Esophagus squamous epithelium (tissue), 5 donors: ENCODE data around the gene ZNF385B. TPM values are rescaled to one million over a fixed set of nuclear protein-coding genes. Genes with fewer than 3 reads are reported as not detected.

Experiments used
- DNase-seq: peaks from one replicate; lab custom pipeline; 2025; lab: John Stamatoyannopoulos, UW
- H3K27ac ChIP-seq, 4 donors: fragments of 200-600 bp; sonication (generic); one replicate each; pipeline ENCODE4 v1.5.1; 2016 to 2019; ENCODE audit warnings: mild to moderate bottlenecking in 1 of 4
- H3K27me3 ChIP-seq, 4 donors: fragments of 200-600 bp; sonication (generic); 1 replicate in 3 of 4; 2 replicates in 1 of 4; pipeline versions ENCODE4 v1.5.1 to v1.6.0; 2017 to 2021; ENCODE audit warnings: antibody characterized with exemption in 1 of 4
- H3K36me3 ChIP-seq, 3 donors: fragments of 200-600 bp; sonication (generic); one replicate each; pipeline ENCODE4 v1.5.1; 2016 to 2019
- H3K4me1 ChIP-seq, 3 donors: fragments of 200-600 bp; sonication (generic); one replicate each; pipeline ENCODE4 v1.5.1; 2017 to 2019
- H3K4me3 ChIP-seq, 4 donors: fragments of 200-600 bp; sonication (generic); 1 replicate in 3 of 4; 2 replicates in 1 of 4; pipeline ENCODE4 v1.5.1; 2016 to 2019; ENCODE audit warnings: mild to moderate bottlenecking in 2 of 4, moderate library complexity in 1 of 4
- H3K9me3 ChIP-seq, 3 donors: fragments of 200-600 bp; sonication (generic); one replicate each; pipeline ENCODE4 v1.5.1; 2016 to 2019
- CTCF ChIP-seq, 6 experiments: fragments of 450-650 bp in 4 of 6; fragments of 200-600 bp in 2 of 6; sonication (generic) in 2 of 6; IDR thresholded peaks; one replicate each; pipeline ENCODE4 v1.5.1; 2016 to 2019; ENCODE audit warnings: antibody characterized with exemption in 6 of 6, mild to moderate bottlenecking in 4 of 6, moderate library complexity in 4 of 6
- POLR2A ChIP-seq, 4 donors: fragments of 450-650 bp; IDR thresholded peaks; one replicate each; pipeline ENCODE4 v1.6.1; 2017; ENCODE audit warnings: antibody characterized with exemption in 4 of 4, mild to moderate bottlenecking in 4 of 4, moderate library complexity in 3 of 4
- WGBS, 2 donors: methylation state at CpG; one replicate each; pipeline ENCODE4 v1.1.5; 2018; 5-methylcytosine and 5-hydroxymethylcytosine counted together
- intact Hi-C: fragments of 100-400 bp; cut with DNase I; formaldehyde crosslinking; loops from one replicate; pipeline ENCODE4 v1.15.0; 2022
- total RNA-seq, 4 donors: library from RNA; depleted of rRNA; stranded (reverse); fragments of >200 nt; gene quantifications; one replicate each; pipeline ENCODE4 v1.1.0, GENCODE V29; 2016
- donor health status: DM: yes; HTN: yes; CAD: no.

The ZNF385B gene
- total RNA-seq, 4 donors from 2014 or later: 0.44 to 3.1 (median 0.44) TPM; not detected in 1

GRCh38 chr2:179694963-179695362 lies 166.4 kb downstream of the ZNF385B start:
- Histone ChIP-seq H3K27me3 (no peaks in the 10 kb centered on the region), H3K27ac (no peak overlapping the region), H3K9me3 (no peaks in the 10 kb centered on the region), H3K36me3 (no peaks in the 10 kb centered on the region), H3K4me3 (no peak overlapping the region), H3K4me1 (no peaks in the 10 kb centered on the region)
- no peak for TF ChIP-seq CTCF (IDR thresholded peaks at IDR 0.05)
- TF ChIP-seq POLR2A (IDR thresholded peaks at IDR 0.05): no peak
- DNase-seq: no peak
- intact Hi-C loops: no loop called here
- whole genome bisulfite sequencing, 2 donors: 47 to 48% methylated on average over 1 of the region's 1 CpG

- H3K4me1 ChIP-seq: no peaks in the 10 kb centered on the region
- intact Hi-C loops: no loop called here
- TF ChIP-seq POLR2A (IDR thresholded peaks at IDR 0.05) (no peak), CTCF (IDR thresholded peaks at IDR 0.05) (no peak)
- no peak overlapping the region for H3K4me3 ChIP-seq
- H3K27ac ChIP-seq: no peak overlapping the region
- no peaks in the 10 kb centered on the region for H3K9me3 ChIP-seq
- H3K36me3 ChIP-seq: no peaks in the 10 kb centered on the region
- no peak for DNase-seq
- 40 to 82% methylated on average over 1 of the region's 1 CpG for WGBS, 2 donors
- H3K27me3 ChIP-seq: no peaks in the 10 kb centered on the region
Observed at GRCh38 chr2:179692610-179693009, 168.8 kb downstream of the ZNF385B start.

- WGBS, 2 donors: 59 to 61% methylated on average over 1 of the region's 1 CpG
- no peaks in the 10 kb centered on the region for H3K9me3 ChIP-seq
- H3K36me3 ChIP-seq: no peaks in the 10 kb centered on the region
- intact Hi-C loops: no loop called here
- TF ChIP-seq CTCF (IDR thresholded peaks at IDR 0.05) (no peak), POLR2A (IDR thresholded peaks at IDR 0.05) (no peak)
- H3K4me3 ChIP-seq: no peak overlapping the region
- H3K27me3 ChIP-seq: no peaks in the 10 kb centered on the region
- no peak for DNase-seq
- no peaks in the 10 kb centered on the region for H3K4me1 ChIP-seq
- H3K27ac ChIP-seq: no peak overlapping the region
Observed at GRCh38 chr2:179692043-179692442, 169.4 kb downstream of the ZNF385B start.

- intact Hi-C loops: no loop called here
- no peaks in the 10 kb centered on the region for H3K4me1 ChIP-seq
- no peak overlapping the region for H3K4me3 ChIP-seq
- DNase-seq: no peak
- TF ChIP-seq CTCF (IDR thresholded peaks at IDR 0.05) (no peak), POLR2A (IDR thresholded peaks at IDR 0.05) (no peak)
- H3K9me3 ChIP-seq: no peaks in the 10 kb centered on the region
- 49 to 61% methylated on average over 3 of the region's 3 CpGs for WGBS, 2 donors
- no peaks in the 10 kb centered on the region for H3K36me3 ChIP-seq
- no peaks in the 10 kb centered on the region for H3K27me3 ChIP-seq
- H3K27ac ChIP-seq: no peak overlapping the region
Observed at GRCh38 chr2:179691235-179691634, 170.2 kb downstream of the ZNF385B start.

- no peak for DNase-seq
- no peak overlapping the region for H3K4me3 ChIP-seq
- H3K27ac ChIP-seq: no peak overlapping the region
- no peaks in the 10 kb centered on the region for H3K4me1 ChIP-seq
- no peaks in the 10 kb centered on the region for H3K27me3 ChIP-seq
- H3K36me3 ChIP-seq: no peaks in the 10 kb centered on the region
- 27 to 43% methylated on average over 2 of the region's 2 CpGs for WGBS, 2 donors
- no peaks in the 10 kb centered on the region for H3K9me3 ChIP-seq
- TF ChIP-seq CTCF (IDR thresholded peaks at IDR 0.05): no peak
- TF ChIP-seq POLR2A (IDR thresholded peaks at IDR 0.05): no peak
- intact Hi-C loops: no loop called here
Observed at GRCh38 chr2:179686718-179687342, 174.6 kb downstream of the ZNF385B start.
